Measurements from ENCODE around the gene SPACDR. TPM values are rescaled to one million over a fixed set of nuclear protein-coding genes. Genes with fewer than 3 reads are reported as not detected.

Gene SPACDR
- total RNA-seq, 1 donor from 2014 or later = not detected

- Histone ChIP-seq H3K27me3 (ENCODE audit: control insufficient read depth in 3 of 3, insufficient read depth in 3 of 3, low read length in 3 of 3) (no peaks in the 10 kb centered on the region), H3K36me3 (ENCODE audit: control insufficient read depth in 3 of 3, insufficient read depth in 3 of 3, low read length in 3 of 3) (peaks cover 8 to 10% (median 10%) of the 10 kb centered on the region in 3 donors), H3K27ac (ENCODE audit: low read depth, low read length) (peak overlapping the region; percentile 93), H3K4me3 (ENCODE audit: low read length in 3 of 3) (peak overlapping the region; percentile 49 to 88 (median 85)), H3K9ac (ENCODE audit: low read depth in 1 of 3, low read length in 3 of 3) (peak overlapping the region; percentile 57 to 93 (median 61)), H3K4me1 (ENCODE audit: control insufficient read depth in 3 of 3, insufficient read depth in 3 of 3, low read length in 3 of 3) (peaks cover 24 to 27% (median 25%) of the 10 kb centered on the region in 3 donors), H3K9me3 (ENCODE audit: control insufficient read depth in 3 of 3, low read length in 3 of 3) (no peaks in the 10 kb centered on the region)
Measured at GRCh38 chr7:100476903-100477870, 13.1 kb upstream of the SPACDR start.

- no peaks in the 10 kb centered on the region for H3K27me3 ChIP-seq (ENCODE audit: control insufficient read depth in 3 of 3, insufficient read depth in 3 of 3, low read length in 3 of 3)
- no peaks in the 10 kb centered on the region for H3K9me3 ChIP-seq (ENCODE audit: control insufficient read depth in 3 of 3, low read length in 3 of 3)
- peak overlapping the region in 2 of 3 donors; percentile 57 to 93 for H3K9ac ChIP-seq (ENCODE audit: low read depth in 1 of 3, low read length in 3 of 3)
- peaks cover 24 to 27% (median 25%) of the 10 kb centered on the region in 3 donors for H3K4me1 ChIP-seq (ENCODE audit: control insufficient read depth in 3 of 3, insufficient read depth in 3 of 3, low read length in 3 of 3)
- H3K4me3 ChIP-seq (ENCODE audit: low read length in 3 of 3) = peak overlapping the region; percentile 15 to 88 (median 29)
- peaks cover 8 to 13% (median 10%) of the 10 kb centered on the region in 3 donors for H3K36me3 ChIP-seq (ENCODE audit: control insufficient read depth in 3 of 3, insufficient read depth in 3 of 3, low read length in 3 of 3)
- H3K27ac ChIP-seq (ENCODE audit: low read depth, low read length) = no peak overlapping the region
Measured at GRCh38 chr7:100476101-100476780, 12.2 kb upstream of the SPACDR start.

GRCh38 chr7:100475549-100475948, 11.5 kb upstream of the SPACDR start:
- no peak overlapping the region for H3K4me3 ChIP-seq (ENCODE audit: low read length in 3 of 3)
- H3K36me3 ChIP-seq (ENCODE audit: control insufficient read depth in 3 of 3, insufficient read depth in 3 of 3, low read length in 3 of 3) = peaks cover 10 to 13% (median 11%) of the 10 kb centered on the region in 3 donors
- H3K9ac ChIP-seq (ENCODE audit: low read depth in 1 of 3, low read length in 3 of 3) = peak overlapping the region in 1 of 3 donors; percentile 40
- no peaks in the 10 kb centered on the region for H3K27me3 ChIP-seq (ENCODE audit: control insufficient read depth in 3 of 3, insufficient read depth in 3 of 3, low read length in 3 of 3)
- H3K9me3 ChIP-seq (ENCODE audit: control insufficient read depth in 3 of 3, low read length in 3 of 3) = no peaks in the 10 kb centered on the region
- H3K27ac ChIP-seq (ENCODE audit: low read depth, low read length) = no peak overlapping the region
- H3K4me1 ChIP-seq (ENCODE audit: control insufficient read depth in 3 of 3, insufficient read depth in 3 of 3, low read length in 3 of 3) = peaks cover 24 to 27% (median 25%) of the 10 kb centered on the region in 3 donors

- Histone ChIP-seq H3K9me3 (ENCODE audit: control insufficient read depth in 3 of 3, low read length in 3 of 3) (no peaks in the 10 kb centered on the region), H3K27me3 (ENCODE audit: control insufficient read depth in 3 of 3, insufficient read depth in 3 of 3, low read length in 3 of 3) (no peaks in the 10 kb centered on the region), H3K36me3 (ENCODE audit: control insufficient read depth in 3 of 3, insufficient read depth in 3 of 3, low read length in 3 of 3) (peaks cover 10 to 13% (median 11%) of the 10 kb centered on the region in 3 donors), H3K27ac (ENCODE audit: low read depth, low read length) (no peak overlapping the region), H3K9ac (ENCODE audit: low read depth in 1 of 3, low read length in 3 of 3) (peak overlapping the region in 1 of 3 donors; percentile 8), H3K4me1 (ENCODE audit: control insufficient read depth in 3 of 3, insufficient read depth in 3 of 3, low read length in 3 of 3) (peaks cover 20 to 29% (median 27%) of the 10 kb centered on the region in 3 donors), H3K4me3 (ENCODE audit: low read length in 3 of 3) (no peak overlapping the region)
Measured at GRCh38 chr7:100472854-100473499, 8.9 kb upstream of the SPACDR start.

- H3K9ac ChIP-seq (ENCODE audit: low read depth in 1 of 3, low read length in 3 of 3) = no peak overlapping the region
- no peaks in the 10 kb centered on the region for H3K27me3 ChIP-seq (ENCODE audit: control insufficient read depth in 3 of 3, insufficient read depth in 3 of 3, low read length in 3 of 3)
- no peaks in the 10 kb centered on the region for H3K9me3 ChIP-seq (ENCODE audit: control insufficient read depth in 3 of 3, low read length in 3 of 3)
- H3K4me1 ChIP-seq (ENCODE audit: control insufficient read depth in 3 of 3, insufficient read depth in 3 of 3, low read length in 3 of 3) = peaks cover 17 to 25% (median 25%) of the 10 kb centered on the region in 3 donors
- H3K4me3 ChIP-seq (ENCODE audit: low read length in 3 of 3) = no peak overlapping the region
- H3K27ac ChIP-seq (ENCODE audit: low read depth, low read length) = no peak overlapping the region
- H3K36me3 ChIP-seq (ENCODE audit: control insufficient read depth in 3 of 3, insufficient read depth in 3 of 3, low read length in 3 of 3) = peaks cover 10 to 13% (median 13%) of the 10 kb centered on the region in 3 donors
Measured at GRCh38 chr7:100472121-100472851, 8.2 kb upstream of the SPACDR start.

GRCh38 chr7:100471021-100471420, 7.0 kb upstream of the SPACDR start:
- no peak overlapping the region for H3K27ac ChIP-seq (ENCODE audit: low read depth, low read length)
- H3K4me3 ChIP-seq (ENCODE audit: low read length in 3 of 3) = no peak overlapping the region
- no peaks in the 10 kb centered on the region for H3K9me3 ChIP-seq (ENCODE audit: control insufficient read depth in 3 of 3, low read length in 3 of 3)
- H3K27me3 ChIP-seq (ENCODE audit: control insufficient read depth in 3 of 3, insufficient read depth in 3 of 3, low read length in 3 of 3) = no peaks in the 10 kb centered on the region
- peaks cover 7 to 11% (median 10%) of the 10 kb centered on the region in 3 donors for H3K36me3 ChIP-seq (ENCODE audit: control insufficient read depth in 3 of 3, insufficient read depth in 3 of 3, low read length in 3 of 3)
- no peak overlapping the region for H3K9ac ChIP-seq (ENCODE audit: low read depth in 1 of 3, low read length in 3 of 3)
- peaks cover 6 to 14% (median 13%) of the 10 kb centered on the region in 3 donors for H3K4me1 ChIP-seq (ENCODE audit: control insufficient read depth in 3 of 3, insufficient read depth in 3 of 3, low read length in 3 of 3)

- peak overlapping the region in 1 of 3 donors; percentile 60 for H3K9ac ChIP-seq (ENCODE audit: low read depth in 1 of 3, low read length in 3 of 3)
- no peaks in the 10 kb centered on the region for H3K9me3 ChIP-seq (ENCODE audit: control insufficient read depth in 3 of 3, low read length in 3 of 3)
- no peak overlapping the region for H3K27ac ChIP-seq (ENCODE audit: low read depth, low read length)
- H3K4me1 ChIP-seq (ENCODE audit: control insufficient read depth in 3 of 3, insufficient read depth in 3 of 3, low read length in 3 of 3) = peaks cover 7 to 16% (median 15%) of the 10 kb centered on the region in 3 donors
- peaks cover 7 to 14% (median 9%) of the 10 kb centered on the region in 3 donors for H3K36me3 ChIP-seq (ENCODE audit: control insufficient read depth in 3 of 3, insufficient read depth in 3 of 3, low read length in 3 of 3)
- no peaks in the 10 kb centered on the region for H3K27me3 ChIP-seq (ENCODE audit: control insufficient read depth in 3 of 3, insufficient read depth in 3 of 3, low read length in 3 of 3)
- H3K4me3 ChIP-seq (ENCODE audit: low read length in 3 of 3) = no peak overlapping the region
Measured at GRCh38 chr7:100469227-100470044, 5.4 kb upstream of the SPACDR start.

- no peak overlapping the region for H3K9ac ChIP-seq (ENCODE audit: low read depth in 1 of 3, low read length in 3 of 3)
- H3K9me3 ChIP-seq (ENCODE audit: control insufficient read depth in 3 of 3, low read length in 3 of 3) = no peaks in the 10 kb centered on the region
- H3K27ac ChIP-seq (ENCODE audit: low read depth, low read length) = no peak overlapping the region
- peaks cover 0 to 7% (median 5%) of the 10 kb centered on the region in 3 donors for H3K36me3 ChIP-seq (ENCODE audit: control insufficient read depth in 3 of 3, insufficient read depth in 3 of 3, low read length in 3 of 3)
- no peak overlapping the region for H3K4me3 ChIP-seq (ENCODE audit: low read length in 3 of 3)
- no peaks in the 10 kb centered on the region for H3K27me3 ChIP-seq (ENCODE audit: control insufficient read depth in 3 of 3, insufficient read depth in 3 of 3, low read length in 3 of 3)
- H3K4me1 ChIP-seq (ENCODE audit: control insufficient read depth in 3 of 3, insufficient read depth in 3 of 3, low read length in 3 of 3) = peaks cover 7 to 12% (median 12%) of the 10 kb centered on the region in 3 donors
Measured at GRCh38 chr7:100467638-100468373, 3.7 kb upstream of the SPACDR start.

Data from skeletal muscle tissue (tissue), 4 donors.